Erythroblast (primary cell): ENCODE results near the gene MBD4.

ENCODE experiments used
- GATA1 ChIP-seq: IDR thresholded peaks from 2 replicates; pipeline ENCODE4 v1.6.1; 2011; ENCODE audit warnings: low read depth, mild to moderate bottlenecking, control low read depth, low read length, moderate library complexity
- POLR2A ChIP-seq: IDR thresholded peaks from 2 replicates; pipeline ENCODE4 v1.6.1; 2011; ENCODE audit warnings: mild to moderate bottlenecking, low read length

GRCh38 chr3:129403450-129403849 lies 36.3 kb downstream of the MBD4 start:
- TF ChIP-seq POLR2A: no peak
- no peak for TF ChIP-seq GATA1
